GM21390 (cell line): ENCODE results near the gene PRKAG2.
"Not testable (repeated sequence)": the region's sequence is repeated elsewhere in the genome, so short reads cannot be mapped to it uniquely, and the experiment has no call there.

Experiments used
- ATAC-seq: cut with Tn5 transposase; IDR thresholded peaks from one replicate; pipeline ENCODE4 v1.9.1; 2021; ENCODE audit not compliant: unreplicated experiment

The PRKAG2 gene

DNA sequence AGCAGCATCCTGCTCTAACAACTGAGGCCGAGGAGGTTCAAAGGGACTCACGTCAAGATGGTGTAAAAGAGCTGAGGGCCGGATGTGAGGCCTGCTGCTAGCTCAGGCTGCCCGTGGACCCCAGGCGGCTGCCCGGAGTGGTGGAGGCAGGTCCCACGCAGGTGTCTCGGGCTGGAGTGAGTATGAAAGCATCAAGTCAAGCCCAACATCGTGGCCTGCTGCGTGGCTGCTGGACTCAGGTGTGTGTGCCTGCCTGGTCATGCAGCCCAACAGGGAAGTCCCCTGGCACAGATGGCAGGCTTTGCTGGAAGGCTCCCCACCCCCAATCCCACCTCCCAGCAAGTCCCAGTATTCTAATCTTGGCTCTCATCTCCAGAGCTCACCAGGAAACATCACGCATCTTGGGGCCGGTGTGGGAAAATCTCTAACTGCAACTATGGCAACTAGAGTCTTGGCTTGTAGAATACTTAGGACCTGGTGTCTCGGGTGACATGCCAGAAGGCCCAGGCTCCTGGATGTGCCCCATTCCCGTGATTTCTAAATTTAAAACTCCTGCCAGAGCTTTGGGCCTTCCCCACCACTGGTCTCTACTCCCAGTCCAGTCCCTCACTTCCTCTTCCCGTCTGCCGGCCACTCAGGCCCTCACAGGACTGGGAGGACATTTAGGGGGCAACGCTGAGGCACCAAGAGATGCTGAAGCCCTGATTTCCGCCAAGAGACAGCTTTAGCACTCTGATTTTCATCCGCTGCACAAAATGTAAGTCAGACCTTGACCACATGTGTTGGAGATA lies 85.9 kb downstream of the PRKAG2 start:
- ATAC-seq, result no peak

GRCh38 chr7:151790095-151790829 lies 86.7 kb downstream of the PRKAG2 start:
- ATAC-seq, result no peak

DNA sequence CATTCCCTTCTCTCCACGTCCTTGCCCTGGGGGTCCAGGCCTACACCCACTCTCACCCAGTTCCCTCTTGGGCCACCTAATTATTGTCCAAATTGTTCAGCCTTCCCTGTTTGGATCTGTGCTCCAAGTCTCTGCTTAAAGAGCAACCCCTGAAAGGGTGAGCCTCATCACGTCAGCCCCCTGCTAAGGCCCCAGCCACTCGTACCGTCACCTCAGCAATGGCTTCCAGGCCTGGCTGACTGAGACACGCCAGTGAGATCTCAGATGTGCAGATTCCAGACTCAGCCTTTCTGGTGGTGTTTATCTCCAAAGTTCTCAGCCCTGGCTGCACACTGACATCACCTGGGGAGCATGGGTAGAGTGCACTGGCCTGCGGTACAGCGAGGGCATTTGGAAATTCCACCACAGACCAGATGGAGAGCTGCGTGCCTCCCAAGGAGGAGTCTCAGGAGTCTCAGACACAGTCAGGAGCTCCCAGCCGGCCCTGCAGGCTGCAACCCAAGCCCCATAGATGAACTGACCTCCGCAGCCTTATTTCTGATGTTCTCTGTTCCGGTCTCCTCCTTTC lies 87.5 kb downstream of the PRKAG2 start:
- ATAC-seq, result no peak

- ATAC-seq, result no peak
Measured at GRCh38 chr7:151787348-151787747, 89.6 kb downstream of the PRKAG2 start.

DNA sequence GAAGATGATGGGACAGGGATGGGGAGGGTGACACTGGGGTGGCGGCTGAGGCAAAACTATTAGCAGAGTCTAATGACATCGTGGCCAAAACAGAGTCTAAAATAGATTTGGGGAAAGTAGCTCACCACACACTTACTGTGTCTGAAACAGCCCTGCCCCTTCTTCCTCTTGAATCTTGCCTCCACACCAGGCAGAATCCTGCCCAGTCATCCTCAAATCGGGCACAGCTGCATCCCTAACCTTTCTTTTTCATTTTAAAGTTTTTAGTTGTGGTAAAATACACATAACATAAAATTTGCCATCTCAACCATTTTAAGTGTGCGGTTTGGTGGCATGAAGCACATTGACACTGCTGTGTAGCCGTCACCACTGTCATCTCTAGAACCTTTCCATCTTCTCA lies 90.0 kb downstream of the PRKAG2 start:
- ATAC-seq, result no peak

- ATAC-seq, result no peak
Measured at GRCh38 chr7:151786241-151786640, 90.7 kb downstream of the PRKAG2 start.

DNA sequence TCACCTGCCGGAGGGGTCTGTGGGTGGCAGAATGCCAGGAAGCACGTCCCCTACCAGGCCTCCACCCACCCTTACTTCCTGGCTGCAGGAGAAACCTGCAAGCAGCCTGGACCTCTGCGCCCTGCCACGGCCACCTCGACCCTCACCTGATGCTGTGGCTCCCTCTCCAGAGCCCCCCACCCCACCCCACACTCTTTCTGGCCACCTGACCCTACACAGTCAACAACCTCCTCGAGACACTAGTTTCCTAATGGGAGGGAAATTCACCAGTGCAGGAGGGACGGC lies 91.3 kb downstream of the PRKAG2 start:
- ATAC-seq, result no peak

DNA sequence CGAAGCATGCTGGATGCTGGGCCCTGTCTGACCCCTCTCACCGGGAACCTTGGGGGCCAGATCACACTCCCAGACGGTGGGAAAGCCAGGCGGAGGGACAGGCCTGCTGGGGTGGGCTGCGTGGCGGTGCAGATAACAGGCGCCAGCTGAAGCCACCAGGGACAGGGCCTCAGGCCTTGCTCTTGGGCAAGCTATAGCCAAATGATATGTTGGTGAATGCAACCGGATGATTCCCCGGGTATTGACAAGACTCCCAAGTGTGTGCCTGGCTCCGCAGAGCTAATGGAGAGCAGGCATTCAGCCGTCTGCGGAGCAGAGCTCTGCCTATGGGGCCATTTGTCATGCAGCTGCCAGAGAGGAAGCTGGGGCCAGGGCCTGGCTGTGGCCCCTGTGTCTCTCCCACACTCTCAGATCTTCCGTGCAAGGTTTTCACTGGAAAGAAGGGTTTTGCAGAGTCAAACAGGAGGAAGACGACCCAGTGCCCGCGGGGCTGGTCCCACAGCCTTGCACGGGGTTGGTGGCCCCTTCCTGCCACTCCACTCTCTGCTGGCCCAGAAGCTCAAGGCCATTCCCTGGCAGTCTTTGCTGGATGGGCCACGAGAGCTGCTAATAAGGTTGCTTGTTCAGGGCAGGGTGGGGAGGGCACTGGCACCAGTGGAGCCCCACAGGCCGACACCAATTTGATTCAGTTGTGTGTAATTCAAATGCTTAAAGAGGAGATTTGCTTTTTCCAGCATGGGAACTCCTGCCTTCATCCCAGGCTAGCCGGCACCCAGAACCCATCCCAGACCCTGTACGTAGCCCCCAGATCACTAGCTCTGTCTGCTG lies 91.8 kb downstream of the PRKAG2 start:
- no peak for ATAC-seq

- ATAC-seq, result no peak
Measured at GRCh38 chr7:151783958-151784575, 92.8 kb downstream of the PRKAG2 start.

- ATAC-seq, result peak; percentile 87
Measured at GRCh38 chr7:151782598-151783448, 94.1 kb downstream of the PRKAG2 start.

GRCh38 chr7:151782256-151782597 lies 94.7 kb downstream of the PRKAG2 start:
- not testable (repeated sequence) for ATAC-seq

GRCh38 chr7:151781161-151781845 lies 95.6 kb downstream of the PRKAG2 start:
- ATAC-seq, result no peak

DNA sequence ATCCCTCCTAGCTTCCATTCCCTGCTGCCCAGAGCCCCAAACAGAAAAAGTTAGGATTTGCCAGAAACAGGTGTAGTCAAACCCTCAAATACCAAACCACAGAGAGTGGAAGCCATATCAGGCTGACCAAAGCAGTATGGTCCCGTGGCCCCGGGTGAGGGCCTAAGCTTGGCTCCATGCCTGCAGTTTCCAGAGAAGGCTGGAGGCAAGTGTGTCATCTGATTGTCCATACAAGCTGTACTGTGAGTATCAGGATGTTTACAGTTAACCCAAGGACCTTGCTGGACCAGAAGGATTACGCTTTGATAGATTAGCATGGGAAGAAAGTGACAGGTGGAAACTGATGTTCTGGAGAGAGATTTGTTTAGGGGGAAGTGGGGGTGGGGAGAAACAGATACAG lies 96.3 kb downstream of the PRKAG2 start:
- no peak for ATAC-seq

GRCh38 chr7:151779678-151780077 lies 97.2 kb downstream of the PRKAG2 start:
- no peak for ATAC-seq

GRCh38 chr7:151779255-151779654 lies 97.7 kb downstream of the PRKAG2 start:
- ATAC-seq, result no peak

- no peak for ATAC-seq
Measured at GRCh38 chr7:151777908-151778670, 98.8 kb downstream of the PRKAG2 start.

GRCh38 chr7:151777495-151777880 lies 99.4 kb downstream of the PRKAG2 start:
- ATAC-seq, result no peak

DNA sequence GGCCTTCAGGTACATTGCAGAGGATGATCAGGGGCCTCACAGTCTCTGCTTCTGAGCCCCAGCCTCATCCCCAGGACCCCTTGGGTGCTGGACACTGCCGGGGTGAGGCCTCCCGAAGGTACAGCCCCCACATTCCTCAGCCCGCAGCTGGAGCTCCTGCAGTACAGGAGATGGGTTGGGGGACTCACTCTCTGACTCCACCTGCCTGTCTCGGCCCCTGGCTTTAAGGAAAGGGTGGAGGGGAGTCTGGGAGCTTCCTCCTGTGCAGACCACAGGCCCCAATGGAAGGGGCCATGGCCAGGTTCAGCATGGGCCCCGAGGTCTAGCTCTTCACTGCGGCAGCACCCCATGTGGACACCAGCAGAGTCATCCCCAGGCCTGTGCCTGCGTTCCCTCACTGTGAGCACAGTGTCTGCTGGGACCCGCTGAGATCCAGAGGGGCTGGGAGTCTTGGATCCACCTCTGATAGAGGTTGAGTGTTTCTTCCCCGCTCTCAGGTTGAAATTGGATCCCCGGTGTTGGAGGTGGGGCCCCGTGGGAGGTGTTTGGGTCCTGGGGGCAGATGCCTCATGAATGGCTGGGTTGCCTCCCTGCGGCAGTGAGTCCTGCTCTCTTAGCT lies 99.9 kb downstream of the PRKAG2 start:
- no peak for ATAC-seq
